ENCODE measurements around the gene TERT. TPM values are rescaled to one million over a fixed set of nuclear protein-coding genes. Genes with fewer than 3 reads are reported as not detected.

TERT gene
- total RNA-seq, 1 experiment from 2014 or later: 3.3 TPM

DNA sequence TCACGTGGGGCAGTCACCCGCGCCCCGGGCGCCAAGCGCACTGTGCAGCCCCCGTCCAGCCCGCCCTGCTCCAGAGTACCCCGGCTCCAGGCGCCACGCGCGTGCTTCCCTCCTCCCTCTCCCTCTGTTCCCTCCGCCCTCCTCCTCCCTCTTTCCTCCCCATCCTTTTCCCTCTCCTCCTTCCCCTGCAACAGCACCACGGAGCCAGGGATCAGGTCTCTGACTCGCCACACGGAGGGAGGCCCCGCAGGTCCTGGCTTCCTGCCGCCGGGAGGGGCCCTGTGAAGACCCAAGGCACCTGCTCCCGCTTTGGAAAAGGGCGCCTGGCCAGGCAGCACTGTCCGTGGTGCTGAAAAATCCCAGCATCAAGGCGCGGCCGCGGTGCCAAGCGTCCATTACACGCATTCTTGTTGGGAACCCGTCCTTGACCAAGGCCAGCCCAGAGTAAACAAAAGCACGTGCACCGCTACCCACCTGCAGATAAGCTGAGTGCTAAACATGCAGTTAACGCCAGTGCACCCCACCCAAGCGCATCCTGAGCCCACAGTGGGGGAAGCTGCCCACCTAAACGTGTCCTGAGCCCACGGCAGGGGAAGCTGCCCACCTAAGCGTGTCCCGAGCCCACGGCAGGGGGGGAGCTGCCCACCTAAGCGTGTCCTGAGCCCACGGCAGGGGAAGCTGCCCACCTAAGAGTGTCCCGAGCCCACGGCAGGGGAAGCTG lies 48.0 kb downstream of the TERT start:
- H3K9ac ChIP-seq (ENCODE audit: low read length): no peak overlapping the region
- H3K36me3 ChIP-seq (ENCODE audit: insufficient read depth, low read length): no peaks in the 10 kb centered on the region
- no peaks in the 10 kb centered on the region for H3K9me2 ChIP-seq (replicated peaks; ENCODE audit: insufficient read depth, low read length)
- no peak overlapping the region for H3K27ac ChIP-seq (ENCODE audit: low read length)
- H3K4me2 ChIP-seq (ENCODE audit: low read depth, low read length, poor library complexity, severe bottlenecking): no peak overlapping the region
- H3K4me3 ChIP-seq (ENCODE audit: low read length): no peak overlapping the region
- no peak overlapping the region for H2AFZ ChIP-seq (ENCODE audit: low read length)
- no peaks in the 10 kb centered on the region for H3K4me1 ChIP-seq (ENCODE audit: low read length)
- peak; percentile 61 for DNase-seq
- no peaks in the 10 kb centered on the region for H3K27me3 ChIP-seq (ENCODE audit: low read length)
- no peaks in the 10 kb centered on the region for H3K9me3 ChIP-seq (ENCODE audit: low read length)
- H3K79me2 ChIP-seq (ENCODE audit: low read length): no peaks in the 10 kb centered on the region
- no peaks in the 10 kb centered on the region for H4K20me1 ChIP-seq (ENCODE audit: insufficient read depth, low read depth, low read length)

DNA sequence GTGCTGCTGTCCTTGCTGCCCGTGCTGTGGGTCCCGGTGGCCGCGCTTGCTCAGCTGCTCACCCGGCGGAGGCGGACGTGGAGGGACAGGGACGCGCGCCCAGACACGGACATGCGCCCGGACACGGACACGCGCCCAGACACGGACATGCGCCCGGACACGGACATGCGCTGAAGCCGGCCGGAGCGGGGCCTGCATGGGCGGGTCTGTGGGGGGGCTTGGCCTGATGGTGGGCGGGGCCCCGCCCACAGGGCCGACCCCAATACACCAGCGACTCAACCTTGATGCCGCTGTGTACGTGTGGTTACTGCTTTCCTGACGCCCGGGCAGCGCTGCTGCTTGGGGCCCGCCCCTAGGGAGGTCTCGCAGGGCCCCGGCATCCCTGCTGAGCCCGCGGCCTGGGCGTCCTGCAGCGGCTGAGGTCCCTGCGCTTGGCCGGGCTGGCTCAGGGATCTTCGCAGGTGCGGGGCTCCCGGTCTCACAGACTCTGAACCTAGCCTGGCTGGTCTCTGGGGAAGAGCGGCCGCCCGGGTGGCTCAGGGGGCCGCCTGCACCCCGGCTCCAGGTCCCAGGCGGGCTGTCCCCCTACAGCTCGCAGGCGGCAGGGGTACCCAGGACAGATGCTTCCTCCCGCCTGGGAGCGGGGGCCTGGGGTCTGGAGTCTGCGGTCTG lies 48.8 kb downstream of the TERT start:
- Histone ChIP-seq H3K9me2 (replicated peaks; ENCODE audit: insufficient read depth, low read length) (no peaks in the 10 kb centered on the region), H4K20me1 (ENCODE audit: insufficient read depth, low read depth, low read length) (no peaks in the 10 kb centered on the region), H3K4me2 (ENCODE audit: low read depth, low read length, poor library complexity, severe bottlenecking) (no peak overlapping the region), H3K9ac (ENCODE audit: low read length) (no peak overlapping the region), H2AFZ (ENCODE audit: low read length) (no peak overlapping the region), H3K27me3 (ENCODE audit: low read length) (no peaks in the 10 kb centered on the region), H3K79me2 (ENCODE audit: low read length) (no peaks in the 10 kb centered on the region), H3K9me3 (ENCODE audit: low read length) (no peaks in the 10 kb centered on the region), H3K27ac (ENCODE audit: low read length) (no peak overlapping the region), H3K4me3 (ENCODE audit: low read length) (no peak overlapping the region), H3K36me3 (ENCODE audit: insufficient read depth, low read length) (no peaks in the 10 kb centered on the region), H3K4me1 (ENCODE audit: low read length) (no peaks in the 10 kb centered on the region)
- no peak for DNase-seq

DNA sequence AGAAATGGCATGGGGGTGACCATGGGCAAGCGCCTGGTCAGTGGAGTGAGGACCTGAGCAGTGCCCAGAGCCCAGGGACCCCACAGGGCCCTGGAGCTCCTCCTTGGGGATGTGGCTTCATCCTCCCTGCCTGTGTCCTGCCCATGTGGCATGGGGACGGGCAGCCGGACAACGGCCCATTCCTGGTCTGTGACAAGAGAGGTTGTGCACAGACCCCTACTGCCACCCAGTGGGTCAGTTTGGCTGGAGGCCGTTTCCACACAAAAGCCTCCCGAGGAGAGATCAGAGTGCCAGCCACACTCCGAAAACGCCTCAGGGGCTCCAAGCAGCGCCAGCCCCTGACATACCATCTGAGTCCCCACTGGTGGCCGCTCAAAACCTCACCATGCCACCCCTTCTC lies 49.9 kb downstream of the TERT start:
- Histone ChIP-seq H3K79me2 (ENCODE audit: low read length) (no peaks in the 10 kb centered on the region), H3K4me3 (ENCODE audit: low read length) (no peak overlapping the region), H3K36me3 (ENCODE audit: insufficient read depth, low read length) (no peaks in the 10 kb centered on the region), H3K9me3 (ENCODE audit: low read length) (no peaks in the 10 kb centered on the region), H2AFZ (ENCODE audit: low read length) (no peak overlapping the region), H3K9ac (ENCODE audit: low read length) (no peak overlapping the region), H3K9me2 (replicated peaks; ENCODE audit: insufficient read depth, low read length) (no peaks in the 10 kb centered on the region), H3K4me2 (ENCODE audit: low read depth, low read length, poor library complexity, severe bottlenecking) (no peak overlapping the region), H3K27ac (ENCODE audit: low read length) (no peak overlapping the region), H3K27me3 (ENCODE audit: low read length) (no peaks in the 10 kb centered on the region), H4K20me1 (ENCODE audit: insufficient read depth, low read depth, low read length) (no peaks in the 10 kb centered on the region), H3K4me1 (ENCODE audit: low read length) (no peaks in the 10 kb centered on the region)
- no peak for DNase-seq

- Histone ChIP-seq H3K4me2 (ENCODE audit: low read depth, low read length, poor library complexity, severe bottlenecking) (no peak overlapping the region), H4K20me1 (ENCODE audit: insufficient read depth, low read depth, low read length) (no peaks in the 10 kb centered on the region), H3K36me3 (ENCODE audit: insufficient read depth, low read length) (no peaks in the 10 kb centered on the region), H3K79me2 (ENCODE audit: low read length) (no peaks in the 10 kb centered on the region), H3K4me1 (ENCODE audit: low read length) (no peaks in the 10 kb centered on the region), H3K9ac (ENCODE audit: low read length) (no peak overlapping the region), H3K9me3 (ENCODE audit: low read length) (no peaks in the 10 kb centered on the region), H2AFZ (ENCODE audit: low read length) (no peak overlapping the region), H3K27me3 (ENCODE audit: low read length) (no peaks in the 10 kb centered on the region), H3K27ac (ENCODE audit: low read length) (no peak overlapping the region), H3K4me3 (ENCODE audit: low read length) (no peak overlapping the region), H3K9me2 (replicated peaks; ENCODE audit: insufficient read depth, low read length) (no peaks in the 10 kb centered on the region)
- no peak for DNase-seq
These were observed 50.6 kb downstream of the TERT start for GRCh38 chr5:1244255-1244654.

- no peak overlapping the region for H3K27ac ChIP-seq (ENCODE audit: low read length)
- H2AFZ ChIP-seq (ENCODE audit: low read length): no peak overlapping the region
- no peaks in the 10 kb centered on the region for H3K79me2 ChIP-seq (ENCODE audit: low read length)
- no peak overlapping the region for H3K9ac ChIP-seq (ENCODE audit: low read length)
- H3K27me3 ChIP-seq (ENCODE audit: low read length): no peaks in the 10 kb centered on the region
- no peak overlapping the region for H3K4me3 ChIP-seq (ENCODE audit: low read length)
- no peaks in the 10 kb centered on the region for H3K4me1 ChIP-seq (ENCODE audit: low read length)
- no peaks in the 10 kb centered on the region for H4K20me1 ChIP-seq (ENCODE audit: insufficient read depth, low read depth, low read length)
- no peaks in the 10 kb centered on the region for H3K36me3 ChIP-seq (ENCODE audit: insufficient read depth, low read length)
- DNase-seq: no peak
- no peaks in the 10 kb centered on the region for H3K9me2 ChIP-seq (replicated peaks; ENCODE audit: insufficient read depth, low read length)
- H3K4me2 ChIP-seq (ENCODE audit: low read depth, low read length, poor library complexity, severe bottlenecking): no peak overlapping the region
- no peaks in the 10 kb centered on the region for H3K9me3 ChIP-seq (ENCODE audit: low read length)
These were observed 51.3 kb downstream of the TERT start for GRCh38 chr5:1243487-1244130.

DNA sequence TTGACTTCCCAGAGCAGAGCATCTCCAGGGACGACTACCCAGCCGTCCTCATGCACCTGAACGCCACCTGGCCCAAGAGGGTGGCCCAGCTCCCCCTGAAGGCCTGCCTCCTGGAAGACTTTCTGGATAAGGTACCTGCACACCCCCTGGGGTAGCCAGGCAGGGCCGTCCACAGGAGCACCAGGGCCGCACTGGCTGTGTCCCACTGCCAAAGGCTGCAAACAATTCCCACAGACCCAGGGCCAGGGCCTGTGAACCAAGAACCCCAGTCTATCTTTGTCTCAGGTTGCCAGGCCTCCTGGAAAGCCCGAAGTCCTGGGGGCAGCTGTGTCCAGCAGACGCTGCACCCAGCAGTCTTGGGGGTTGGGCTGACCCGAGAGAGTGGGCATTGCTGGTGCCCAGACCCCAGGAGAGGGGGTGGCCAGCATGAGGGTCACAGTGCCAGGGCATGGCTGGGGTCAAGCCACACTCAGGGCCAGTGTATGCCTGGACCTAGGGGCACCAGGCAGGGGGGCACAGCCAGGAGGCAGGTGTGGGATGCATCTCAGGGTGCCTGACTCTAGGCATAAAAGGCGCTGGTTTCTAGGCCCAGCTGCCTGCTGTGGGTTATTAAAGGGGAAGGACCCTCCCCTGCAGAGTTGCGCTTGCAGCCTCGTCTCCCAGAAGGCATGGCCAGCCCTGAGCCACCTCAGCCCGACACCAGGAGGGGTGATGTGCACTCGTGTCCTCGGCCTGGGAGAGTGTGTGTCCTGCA lies 52.0 kb downstream of the TERT start:
- H3K4me1 ChIP-seq (ENCODE audit: low read length): no peaks in the 10 kb centered on the region
- no peaks in the 10 kb centered on the region for H3K9me3 ChIP-seq (ENCODE audit: low read length)
- H3K27ac ChIP-seq (ENCODE audit: low read length): no peak overlapping the region
- no peak overlapping the region for H3K9ac ChIP-seq (ENCODE audit: low read length)
- no peaks in the 10 kb centered on the region for H3K9me2 ChIP-seq (replicated peaks; ENCODE audit: insufficient read depth, low read length)
- no peak overlapping the region for H3K4me3 ChIP-seq (ENCODE audit: low read length)
- H2AFZ ChIP-seq (ENCODE audit: low read length): no peak overlapping the region
- no peak overlapping the region for H3K4me2 ChIP-seq (ENCODE audit: low read depth, low read length, poor library complexity, severe bottlenecking)
- no peaks in the 10 kb centered on the region for H4K20me1 ChIP-seq (ENCODE audit: insufficient read depth, low read depth, low read length)
- no peak for DNase-seq
- H3K27me3 ChIP-seq (ENCODE audit: low read length): no peaks in the 10 kb centered on the region
- no peaks in the 10 kb centered on the region for H3K79me2 ChIP-seq (ENCODE audit: low read length)
- H3K36me3 ChIP-seq (ENCODE audit: insufficient read depth, low read length): no peaks in the 10 kb centered on the region

DNA sequence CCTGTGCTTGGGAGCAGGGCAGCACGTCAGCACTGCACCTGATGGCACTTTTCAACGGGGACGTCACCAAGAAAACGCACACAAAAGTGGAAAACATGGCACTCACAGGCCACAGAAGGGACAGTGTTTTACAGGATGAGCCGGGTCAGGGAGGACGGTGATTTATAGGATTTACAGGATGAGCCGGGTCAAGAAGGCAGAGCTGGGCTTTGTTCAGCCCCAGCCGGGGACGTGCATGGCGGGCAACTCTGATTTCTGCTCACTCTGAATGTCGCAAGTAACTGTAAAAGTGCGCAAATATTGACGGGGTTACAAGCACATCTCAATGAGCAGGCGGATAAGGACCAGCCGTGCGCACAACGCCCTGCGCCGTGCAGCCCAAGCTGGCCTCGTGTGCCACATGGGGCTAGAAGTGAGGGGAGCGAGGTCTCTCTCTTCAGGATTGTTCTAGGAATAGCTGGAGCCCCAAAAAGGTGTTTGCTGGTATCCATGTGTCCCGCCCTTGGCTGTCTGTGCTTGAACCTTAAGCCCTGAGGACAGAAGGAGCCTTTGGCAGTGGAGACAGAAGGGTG lies 53.3 kb downstream of the TERT start:
- Histone ChIP-seq H3K79me2 (ENCODE audit: low read length) (no peaks in the 10 kb centered on the region), H3K4me3 (ENCODE audit: low read length) (no peak overlapping the region), H4K20me1 (ENCODE audit: insufficient read depth, low read depth, low read length) (no peaks in the 10 kb centered on the region), H2AFZ (ENCODE audit: low read length) (no peak overlapping the region), H3K27ac (ENCODE audit: low read length) (no peak overlapping the region), H3K4me1 (ENCODE audit: low read length) (no peaks in the 10 kb centered on the region), H3K4me2 (ENCODE audit: low read depth, low read length, poor library complexity, severe bottlenecking) (no peak overlapping the region), H3K27me3 (ENCODE audit: low read length) (no peaks in the 10 kb centered on the region), H3K9ac (ENCODE audit: low read length) (no peak overlapping the region), H3K9me2 (replicated peaks; ENCODE audit: insufficient read depth, low read length) (no peaks in the 10 kb centered on the region), H3K36me3 (ENCODE audit: insufficient read depth, low read length) (no peaks in the 10 kb centered on the region), H3K9me3 (ENCODE audit: low read length) (no peaks in the 10 kb centered on the region)
- DNase-seq: no peak

Data from Karpas-422 (cell line).